HG02571 (cell line): ENCODE measurements around the gene PHF21A.

Experiments
- ATAC-seq: cut with Tn5 transposase; IDR thresholded peaks from one replicate; pipeline ENCODE4 v1.9.1; 2021; ENCODE audit warnings: mild to moderate bottlenecking, moderate library complexity; ENCODE audit not compliant: unreplicated experiment

Gene PHF21A

DNA sequence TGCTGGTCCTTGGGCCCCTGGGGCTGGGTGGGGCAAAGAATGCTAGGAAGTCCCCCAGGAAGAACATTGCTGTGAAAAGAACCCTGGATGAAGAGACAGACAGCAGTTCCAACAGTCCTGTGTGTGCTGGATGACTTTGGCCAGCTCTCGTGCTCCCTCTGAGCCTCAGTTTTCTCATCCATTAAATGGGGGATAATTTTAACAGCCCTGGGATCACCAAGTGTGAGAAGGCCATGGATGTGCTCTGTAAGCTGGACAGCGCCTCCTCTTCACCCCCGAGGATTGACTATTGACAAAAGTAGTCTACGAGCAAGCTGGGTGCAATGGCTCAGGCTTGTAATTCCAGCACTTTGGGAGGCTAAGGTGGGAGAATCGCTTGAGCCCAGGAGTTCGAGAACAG is 196.3 kb downstream of the PHF21A start:
- ATAC-seq, result no peak

DNA sequence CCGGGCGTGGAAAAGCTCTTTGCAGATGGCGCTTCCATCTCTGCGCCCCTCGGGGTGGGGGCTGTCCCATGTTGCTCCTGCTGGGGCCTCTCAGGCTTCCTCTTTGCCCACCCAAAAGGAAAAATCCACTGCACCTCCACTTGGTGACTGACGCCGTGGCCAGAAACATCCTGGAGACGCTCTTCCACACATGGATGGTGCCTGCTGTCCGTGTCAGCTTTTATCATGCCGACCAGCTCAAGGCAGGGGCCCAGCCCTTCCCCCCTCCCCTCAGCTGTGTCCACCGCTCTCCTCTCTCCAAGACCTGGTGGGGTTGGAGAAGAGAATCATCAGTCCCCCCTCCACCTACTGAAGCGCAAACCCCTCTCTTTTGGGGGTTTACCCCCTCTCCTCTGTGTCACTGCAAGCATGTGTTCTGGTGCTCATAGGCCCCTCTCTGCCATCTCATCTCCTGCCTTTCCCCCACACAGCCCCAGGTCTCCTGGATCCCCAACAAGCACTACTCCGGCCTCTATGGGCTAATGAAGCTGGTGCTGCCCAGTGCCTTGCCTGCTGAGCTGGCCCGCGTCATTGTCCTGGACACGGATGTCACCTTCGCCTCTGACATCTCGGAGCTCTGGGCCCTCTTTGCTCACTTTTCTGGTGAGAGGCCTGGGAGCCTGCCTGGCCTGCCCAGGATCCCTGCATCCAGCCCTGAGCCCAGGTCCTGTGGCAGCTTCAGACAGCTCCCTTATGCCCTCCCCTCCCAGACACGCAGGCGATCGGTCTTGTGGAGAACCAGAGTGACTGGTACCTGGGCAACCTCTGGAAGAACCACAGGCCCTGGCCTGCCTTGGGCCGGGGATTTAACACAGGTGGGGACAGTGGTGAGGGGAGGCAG is 197.0 kb downstream of the PHF21A start:
- no peak for ATAC-seq

DNA sequence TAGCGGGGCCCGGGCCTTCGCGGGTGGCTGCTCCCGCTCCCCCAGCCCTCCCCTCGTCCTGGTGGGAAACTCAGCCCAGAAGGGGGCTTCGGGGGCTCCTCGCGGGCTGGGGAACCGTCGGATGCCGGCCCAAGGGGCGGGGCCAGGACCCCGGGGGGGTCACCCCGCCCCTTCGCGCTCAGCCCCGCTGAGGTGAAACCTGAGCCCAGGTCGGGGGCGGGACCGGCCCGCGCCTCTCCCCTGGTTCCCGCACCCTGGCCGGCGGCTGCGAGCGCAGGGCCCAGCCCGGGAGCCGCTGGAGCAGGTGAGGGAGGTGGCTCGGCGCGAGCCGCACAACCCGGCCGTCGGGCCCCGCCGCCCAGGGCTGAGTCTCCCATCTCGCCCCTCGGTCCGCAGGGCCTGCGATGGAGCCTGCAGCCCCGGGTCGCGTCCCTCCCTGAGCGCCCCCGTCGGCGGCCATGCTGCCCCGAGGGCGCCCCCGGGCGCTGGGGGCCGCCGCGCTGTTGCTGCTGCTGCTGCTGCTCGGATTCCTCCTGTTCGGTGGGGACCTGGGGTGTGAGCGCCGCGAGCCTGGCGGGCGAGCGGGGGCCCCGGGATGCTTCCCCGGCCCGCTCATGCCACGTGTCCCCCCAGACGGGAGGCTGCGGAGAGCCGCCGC is 198.7 kb downstream of the PHF21A start, which contains the start of gene LARGE2:
LARGE2 (plus strand) TSS at position 232 of the 658 bp plus-strand sequence; CDS start at position 459, 227 bp downstream.
- no peak for ATAC-seq

DNA sequence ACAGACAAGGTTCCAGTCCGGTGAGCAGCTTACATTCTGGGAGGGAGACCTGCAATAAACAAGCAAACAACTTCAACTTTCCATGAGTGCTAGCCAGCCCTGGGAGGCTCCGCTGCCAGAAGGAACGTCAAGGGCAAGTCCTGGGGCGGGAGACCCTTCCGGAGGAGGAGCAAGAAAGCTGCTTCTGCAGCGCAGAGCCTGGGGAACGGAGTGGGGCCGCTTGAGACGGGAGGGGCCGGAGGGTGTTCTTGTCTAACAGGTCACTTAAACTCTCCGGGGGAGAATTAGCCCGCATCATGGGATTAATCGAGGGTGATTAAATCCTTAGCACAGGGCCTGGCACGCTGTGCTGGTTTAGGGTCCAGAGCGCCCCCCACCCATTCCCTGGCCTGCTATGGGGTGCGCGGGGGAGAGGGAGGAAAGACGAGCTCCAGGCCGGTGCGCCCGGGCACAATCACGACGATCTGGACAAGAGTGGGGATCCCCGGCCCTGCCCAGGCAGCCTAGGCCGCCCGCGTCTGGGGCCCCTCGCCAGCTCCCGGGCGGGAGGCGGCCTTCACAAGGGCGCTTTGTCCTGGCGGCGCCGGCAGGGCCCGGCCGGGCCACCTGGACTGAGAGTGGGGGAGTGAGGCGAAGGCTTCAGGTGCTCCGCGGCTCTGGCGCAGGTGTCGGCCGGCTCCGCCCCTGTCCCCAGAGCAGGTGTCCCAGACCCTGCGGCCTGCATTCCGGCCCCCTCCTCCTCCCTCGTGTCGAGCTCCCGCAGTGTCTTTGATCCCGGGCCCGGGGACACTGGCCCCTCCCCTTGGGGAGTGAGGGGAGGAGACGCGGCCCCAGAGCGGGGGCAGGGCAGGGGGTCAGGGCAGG is 199.5 kb downstream of the PHF21A start:
- ATAC-seq, result no peak

DNA sequence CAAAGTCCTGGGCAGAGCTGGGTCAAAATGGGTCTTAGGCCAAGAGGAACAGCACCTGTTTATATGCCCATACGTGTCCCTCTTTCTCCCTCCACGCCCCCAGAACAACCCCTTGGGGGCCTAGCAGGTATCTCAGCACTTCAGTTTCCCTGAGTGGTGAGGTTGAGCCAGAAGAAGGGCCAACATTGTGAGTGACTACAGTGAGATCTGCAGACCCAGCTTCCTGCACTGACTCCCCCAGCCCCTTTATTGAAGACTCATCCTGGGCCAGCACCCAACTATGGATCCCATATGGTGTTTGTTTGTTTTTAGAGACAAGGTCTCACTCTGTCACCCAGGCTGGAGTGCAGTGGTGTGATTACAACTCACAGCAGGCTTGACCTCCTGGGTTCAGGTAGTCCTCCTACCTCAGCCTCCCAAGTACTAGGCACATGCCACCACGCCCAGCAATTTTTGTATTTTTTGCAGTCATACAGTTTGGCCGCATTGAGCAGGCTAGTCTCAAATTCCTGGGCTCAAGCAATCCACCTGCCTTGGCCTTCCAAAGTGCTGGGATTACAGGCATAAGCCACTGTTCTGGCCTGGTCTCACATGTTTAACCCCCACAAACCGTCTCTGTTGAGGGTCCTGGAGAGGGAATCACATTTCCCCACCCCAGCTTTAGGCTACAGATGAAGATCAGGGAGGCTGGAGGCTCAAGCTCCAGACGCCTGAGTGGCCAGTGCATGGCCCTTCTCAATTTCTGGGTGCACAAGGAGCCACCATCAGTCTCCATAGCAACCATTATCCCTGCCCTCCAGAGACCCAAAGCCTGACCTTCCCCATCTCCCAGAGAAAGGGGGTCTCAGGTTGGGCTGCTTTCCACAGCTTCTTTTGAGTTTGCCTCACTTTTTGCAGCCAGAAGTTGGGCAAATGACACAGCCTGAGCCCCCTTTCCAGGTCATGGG is 200.4 kb downstream of the PHF21A start:
- ATAC-seq, result no peak

DNA sequence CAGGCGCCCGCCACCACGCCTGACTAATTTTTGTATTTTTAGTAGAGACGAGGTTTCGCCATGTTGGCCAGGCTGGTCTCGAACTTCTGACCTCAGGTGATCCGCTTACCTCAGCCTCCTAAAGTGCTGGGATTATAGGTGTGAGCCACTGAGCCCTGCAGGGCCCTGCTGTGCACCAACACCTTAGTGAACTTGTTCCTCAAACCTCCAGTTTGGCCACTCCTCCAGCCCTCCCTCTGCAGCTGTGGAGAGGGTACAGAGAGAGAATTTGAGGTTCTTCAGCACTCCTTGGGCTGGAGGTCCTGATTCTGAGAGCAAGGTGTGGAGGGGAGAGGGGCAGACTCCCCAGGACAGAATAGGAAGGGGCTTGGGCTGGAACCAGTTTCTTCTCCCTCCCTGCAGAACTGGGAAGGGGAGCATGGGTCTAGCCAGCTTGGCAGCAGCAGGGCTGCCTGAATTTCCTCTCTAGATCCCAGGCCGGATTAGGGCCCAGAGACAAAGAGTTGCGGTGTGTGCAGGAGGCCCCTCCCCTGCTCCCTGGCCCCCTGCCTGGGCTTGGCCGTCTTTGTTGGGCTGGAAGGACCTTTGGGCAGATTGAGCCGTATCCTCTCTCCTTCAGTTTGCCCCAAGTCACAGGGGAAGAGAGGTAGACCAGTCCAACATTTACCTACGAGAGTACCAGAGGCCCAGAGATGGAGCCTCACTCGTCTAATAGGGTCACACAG is 201.3 kb downstream of the PHF21A start:
- ATAC-seq, result no peak

DNA sequence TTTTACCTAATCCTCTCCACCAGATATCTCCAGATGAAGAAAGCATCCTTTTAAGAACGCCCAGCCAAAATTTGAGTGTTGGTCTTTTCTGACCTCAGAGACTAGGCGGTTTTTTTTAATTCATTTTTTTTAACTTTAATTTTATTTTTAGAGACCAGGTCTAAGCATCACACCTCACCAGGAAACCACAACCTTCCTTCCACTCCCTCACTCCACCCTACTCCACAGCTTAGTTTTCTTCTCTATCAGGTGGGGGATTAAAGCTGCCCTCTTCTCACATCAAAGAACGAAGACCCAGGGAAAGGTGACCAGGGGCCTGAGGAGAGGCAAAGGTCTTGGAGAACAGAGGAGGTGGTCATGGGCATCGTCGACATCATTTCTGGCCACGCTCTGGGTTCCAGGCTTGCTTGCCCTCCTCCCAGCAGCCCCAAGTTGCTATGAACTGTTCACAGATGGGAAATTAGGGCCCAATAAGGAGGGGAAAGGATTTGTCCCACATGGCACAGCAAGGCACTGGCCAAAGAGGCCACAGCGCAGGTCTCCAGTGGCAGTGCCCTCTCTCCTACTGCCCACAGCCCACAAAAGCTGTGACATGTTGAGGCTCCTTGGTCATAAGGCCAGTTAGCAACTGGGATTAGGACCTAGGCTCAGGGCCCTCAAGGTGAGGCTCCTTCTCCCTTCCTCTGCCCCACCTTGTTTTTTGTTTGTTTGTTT is 202.1 kb downstream of the PHF21A start:
- no peak for ATAC-seq

DNA sequence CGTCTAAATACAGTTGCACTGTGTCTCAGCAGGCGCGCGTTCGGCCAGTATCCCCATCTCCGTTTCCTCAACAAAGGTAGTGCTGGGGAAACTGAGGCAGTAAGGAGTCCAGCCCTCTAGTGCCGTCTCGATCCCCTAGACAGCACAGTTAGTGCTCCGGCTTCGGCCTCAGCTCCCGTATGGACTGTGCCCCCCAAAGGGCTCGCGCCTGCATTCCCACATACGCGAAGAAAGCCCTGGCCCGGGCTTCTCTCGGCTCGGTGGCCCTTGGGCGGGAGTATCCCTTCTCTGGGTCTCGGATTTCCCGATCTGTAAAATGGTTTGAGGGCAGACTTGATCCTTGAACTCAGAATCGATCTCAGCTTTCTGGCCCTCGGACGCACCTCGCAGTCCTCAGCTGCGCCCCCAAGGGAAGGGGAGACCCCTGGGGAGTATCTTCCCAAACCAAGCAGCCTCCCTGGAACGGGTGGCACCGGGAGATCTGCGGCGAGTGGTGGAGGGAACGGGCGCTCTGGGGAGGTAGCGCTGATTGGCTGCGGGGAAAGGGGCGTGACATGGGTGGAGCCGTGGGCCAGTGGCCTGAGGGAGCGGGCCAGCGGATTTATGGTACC is 202.8 kb downstream of the PHF21A start:
- ATAC-seq, result peak; percentile 43

DNA sequence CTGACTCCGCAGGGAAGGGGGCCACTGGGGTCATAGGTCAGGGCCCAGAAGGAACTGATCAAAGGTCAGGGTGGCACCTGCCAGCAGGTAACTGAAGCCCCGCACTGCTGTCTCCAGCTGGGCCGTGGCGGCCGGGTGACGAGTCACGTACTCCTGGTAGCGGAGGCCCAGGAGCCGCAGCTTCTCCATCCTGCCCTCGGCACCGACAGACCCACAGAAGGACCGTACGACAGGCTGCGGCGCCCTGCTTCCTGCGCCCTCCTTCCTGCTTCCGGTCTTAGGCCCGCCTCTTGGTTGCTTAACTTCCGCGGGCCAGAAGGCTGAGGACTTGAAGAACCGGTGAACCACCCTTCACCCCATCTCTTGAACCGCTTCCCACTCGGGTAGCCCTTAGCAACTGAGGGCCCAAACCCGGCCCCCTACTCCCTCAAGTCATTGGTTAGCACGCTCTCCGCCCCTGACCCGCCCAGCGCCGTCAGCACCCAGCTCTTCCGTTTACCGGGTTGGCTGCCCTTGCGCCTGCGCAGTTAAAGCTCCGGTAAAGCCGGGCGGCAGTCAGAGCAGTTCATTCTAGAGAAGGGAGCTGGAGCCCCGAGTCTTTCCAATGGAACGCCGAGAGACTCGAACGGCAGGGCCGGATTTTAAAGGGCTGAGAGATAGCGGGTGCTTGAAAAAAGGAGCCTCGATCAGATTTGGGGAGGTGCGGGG is 203.5 kb downstream of the PHF21A start, which contains the start of gene PEX16:
PEX16 (minus strand) TSS at position 255 of the 708 bp plus-strand sequence; CDS start at position 189, 66 bp downstream.
- peak; percentile 90 for ATAC-seq

DNA sequence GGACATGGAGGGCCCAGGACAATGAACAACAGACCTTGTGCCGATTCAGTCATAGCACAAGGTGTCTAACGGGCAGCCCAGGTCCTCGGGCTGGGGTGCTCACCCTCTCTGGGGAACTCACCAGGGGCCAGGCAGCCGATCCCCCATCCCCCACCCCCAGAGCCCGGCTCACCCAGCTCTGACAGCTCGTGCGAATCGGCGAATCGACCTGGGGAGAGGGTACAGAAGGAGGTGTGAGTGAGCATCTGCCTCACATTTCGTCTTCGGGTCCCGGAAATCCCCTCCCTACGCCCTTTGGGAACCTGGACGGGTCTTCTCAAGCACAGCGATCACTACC is 204.0 kb downstream of the PHF21A start:
- ATAC-seq, result no peak

DNA sequence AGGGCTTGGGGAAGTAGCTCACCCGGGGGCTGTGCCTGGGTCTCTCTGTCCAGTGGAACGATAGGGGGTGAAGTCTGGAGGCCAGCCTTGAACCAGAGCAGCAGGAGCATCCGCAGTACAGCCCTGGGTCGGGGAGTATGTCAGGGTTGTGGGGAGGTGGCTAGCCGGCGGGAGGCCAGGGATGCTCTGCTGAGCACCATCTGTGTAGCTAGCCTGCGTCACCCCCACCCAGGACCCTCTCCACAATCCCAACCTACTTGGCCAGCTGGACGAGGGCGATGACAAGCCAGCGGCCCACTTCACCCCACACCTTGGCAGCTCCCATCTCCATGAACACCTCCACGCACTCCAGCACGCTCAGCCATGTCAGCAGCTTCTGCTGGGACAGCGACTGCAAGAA is 205.8 kb downstream of the PHF21A start:
- no peak for ATAC-seq

DNA sequence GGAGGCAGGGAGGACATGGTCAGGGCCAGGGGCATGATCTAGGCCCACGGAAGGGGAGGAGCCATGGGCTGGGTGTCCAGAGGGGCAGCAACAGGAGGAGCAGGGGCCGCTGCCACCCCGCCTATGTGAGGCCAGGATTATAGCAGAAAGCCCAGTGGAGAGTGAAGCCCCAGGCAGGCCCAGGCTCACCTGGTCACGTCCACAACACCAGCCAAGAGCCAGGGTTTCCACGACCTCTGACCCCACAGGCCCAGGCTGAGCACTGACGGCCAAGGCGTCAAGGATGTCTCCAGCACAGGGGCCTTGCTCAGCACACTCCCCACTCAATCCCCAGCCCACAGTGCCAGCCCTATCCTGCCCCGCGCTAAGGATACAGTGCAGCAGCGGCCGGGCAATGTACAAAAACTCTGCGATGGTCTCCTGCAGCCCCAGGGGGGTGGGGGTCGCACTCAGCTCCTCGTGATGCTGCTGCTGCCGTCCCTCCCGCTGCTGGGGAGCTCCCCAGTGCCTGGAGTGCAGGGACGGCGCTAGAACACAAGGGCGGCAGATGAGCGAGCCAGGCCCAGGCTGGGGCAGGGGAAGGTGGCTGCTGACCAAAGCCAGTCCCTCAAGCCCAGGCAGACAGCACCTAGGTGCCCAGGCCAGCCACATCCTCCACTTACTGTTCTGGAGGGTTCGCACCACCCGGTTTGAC is 207.2 kb downstream of the PHF21A start:
- ATAC-seq, result no peak

DNA sequence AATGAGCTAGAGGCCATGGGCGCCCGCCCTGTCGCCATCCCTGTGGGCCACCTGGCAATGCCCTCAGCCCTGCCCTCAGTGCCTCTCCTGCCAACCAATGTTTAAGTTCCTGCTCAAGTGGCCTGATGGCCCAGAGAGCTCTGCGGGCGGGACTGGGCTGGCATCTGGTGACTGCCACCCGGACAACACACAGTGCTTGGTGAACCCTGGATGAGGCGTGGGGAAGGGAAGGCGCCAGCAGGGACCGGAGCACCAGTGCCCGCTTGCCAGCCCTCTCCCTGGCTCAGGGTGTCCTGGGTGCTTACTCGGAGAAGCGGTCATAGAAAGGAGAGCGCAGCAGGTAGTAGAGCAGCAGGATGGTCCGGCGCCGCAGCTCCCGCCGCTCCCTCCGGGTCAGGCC is 207.7 kb downstream of the PHF21A start:
- ATAC-seq, result no peak

DNA sequence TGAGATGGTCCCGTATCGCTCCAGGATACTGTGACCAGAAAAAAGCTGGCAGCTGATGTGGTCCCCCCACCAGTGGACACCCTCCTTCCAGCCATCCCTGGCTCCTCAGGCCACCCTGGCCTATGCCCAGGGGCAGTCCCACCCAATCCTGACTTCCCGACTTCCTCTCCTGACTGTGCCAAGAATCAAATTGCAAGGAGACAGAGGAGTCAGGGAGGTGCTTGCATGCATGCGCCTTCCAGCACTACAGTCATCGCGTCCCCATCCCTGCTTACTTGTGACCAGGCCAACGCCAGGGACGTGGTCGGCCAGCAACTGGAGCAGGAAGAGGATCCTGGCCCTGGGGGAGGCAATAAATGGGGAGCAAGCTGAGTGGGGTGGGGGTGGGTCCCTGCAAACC is 210.6 kb downstream of the PHF21A start:
- ATAC-seq, result no peak

DNA sequence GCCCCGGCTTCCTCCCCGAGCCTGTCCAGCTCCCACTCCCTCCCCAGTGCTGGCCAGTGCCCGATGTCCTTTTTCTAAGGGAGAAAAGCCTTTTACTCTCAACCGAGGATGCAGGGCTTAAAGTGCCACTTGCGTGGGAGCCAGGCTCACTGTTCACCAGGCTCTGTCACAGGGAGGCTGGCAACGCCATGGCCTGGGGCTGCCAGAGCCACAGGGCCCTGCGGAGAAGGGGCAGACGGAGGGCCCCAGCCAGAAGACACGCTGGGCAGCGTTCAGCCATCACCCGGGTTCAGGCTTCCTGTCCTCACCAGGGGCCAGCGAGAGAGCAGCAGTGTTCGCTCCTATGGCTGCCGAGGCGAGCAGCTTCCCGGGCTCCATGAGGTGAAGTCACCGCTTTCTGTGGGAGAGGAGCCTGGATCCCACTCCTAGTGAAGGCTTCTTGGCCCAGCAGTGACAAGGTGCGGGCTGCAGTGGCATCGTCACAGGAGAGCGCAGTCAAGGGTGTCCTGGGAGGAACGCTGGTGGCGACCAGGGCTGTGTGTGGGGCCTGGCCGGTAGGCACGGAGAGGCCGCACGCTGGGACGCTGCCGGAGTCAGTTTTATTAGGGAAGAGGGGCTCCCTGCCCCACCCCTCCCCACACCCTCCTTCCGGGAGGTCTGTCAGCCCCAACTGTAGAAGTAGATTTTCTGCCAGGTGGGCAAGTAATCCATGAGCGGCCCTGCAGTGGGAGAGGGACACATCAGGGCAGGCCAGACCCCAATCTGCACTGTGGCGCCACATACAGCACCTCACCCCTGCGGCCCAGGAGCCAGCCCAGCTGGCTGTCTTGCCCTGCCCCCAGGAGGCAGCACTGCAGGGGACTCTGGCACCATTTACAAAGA is 211.4 kb downstream of the PHF21A start:
- ATAC-seq, result no peak

DNA sequence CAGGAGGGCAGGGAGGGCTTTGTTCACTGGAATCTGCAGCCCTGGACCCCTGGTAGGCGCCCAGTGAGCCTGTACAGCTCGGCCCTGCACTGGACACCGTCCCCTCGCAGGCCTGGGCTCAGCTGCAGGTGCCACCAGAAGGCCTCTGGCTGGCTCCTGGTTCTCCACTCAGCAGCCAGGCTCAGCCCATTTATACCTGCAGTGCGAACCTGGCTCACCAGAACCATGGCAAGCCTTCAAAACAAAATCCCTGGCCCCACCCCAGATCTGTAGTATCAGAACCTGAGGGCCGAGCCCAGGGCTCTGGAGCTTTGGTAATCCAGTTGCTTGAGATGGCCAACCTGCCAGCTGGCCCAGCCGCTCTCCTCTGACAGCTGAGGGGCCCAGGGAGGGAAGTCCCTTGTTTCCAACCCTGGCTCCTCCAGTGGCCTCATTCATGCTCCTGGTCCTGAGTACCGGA is 213.3 kb downstream of the PHF21A start:
- ATAC-seq, result no peak
